Activated naive CD8-positive, alpha-beta T cell treated with anti-CD3 and anti-CD28 coated beads, Interleukin-2, amount 10 ng/mL, durations not matched to agents 7 days and 5 days (primary cell): ENCODE measurements around the gene FCRL2. TPM values are rescaled to one million over a fixed set of nuclear protein-coding genes. Genes with fewer than 3 reads are reported as not detected.
"Not testable (repeated sequence)": the region's sequence is repeated elsewhere in the genome, so short reads cannot be mapped to it uniquely, and the experiment has no call there.

ENCODE experiments used
- ATAC-seq: fragments of 150-1000 bp; cut with Tn5 transposase; one replicate; pipeline ENCODE4 v1.10.0; 2021; ENCODE audit warnings: low read depth, moderate library complexity
- POLR2A ChIA-PET: fragments of 350-600 bp; sonication (Branson Sonifier 250); formaldehyde crosslinking; loops from one replicate; lab custom pipeline; 2021; ENCODE audit warnings: antibody characterized with exemption; lab: Charles Lee
- DNase-seq: peaks from one replicate; pipeline ENCODE4 v3.0.0; 2021
- H3K27ac Mint-ChIP-seq: one replicate; pipeline ENCODE4 v1.8.0; 2022; ENCODE audit warnings: mild to moderate bottlenecking, mixed read lengths
- H3K27me3 Mint-ChIP-seq: one replicate; pipeline ENCODE4 v1.8.0; 2022; ENCODE audit warnings: mild to moderate bottlenecking, moderate library complexity, mixed read lengths
- H3K36me3 Mint-ChIP-seq: one replicate; pipeline ENCODE4 v1.8.0; 2021; ENCODE audit warnings: mild to moderate bottlenecking, mixed read lengths
- H3K4me1 Mint-ChIP-seq: one replicate; pipeline ENCODE4 v1.8.0; 2021; ENCODE audit warnings: mixed read lengths
- H3K4me3 Mint-ChIP-seq: one replicate; pipeline ENCODE4 v1.8.0; 2022; ENCODE audit warnings: mild to moderate bottlenecking, moderate library complexity, mixed read lengths
- H3K9me3 Mint-ChIP-seq: one replicate; pipeline ENCODE4 v1.8.0; 2021; ENCODE audit warnings: mixed read lengths
- total RNA-seq, 2 experiments: library from RNA; stranded (reverse); gene quantifications; one replicate each; pipeline ENCODE4 v1.2.3, GENCODE V29; 2021

The FCRL2 gene
- total RNA-seq, 2 experiments from 2014 or later = not detected

DNA sequence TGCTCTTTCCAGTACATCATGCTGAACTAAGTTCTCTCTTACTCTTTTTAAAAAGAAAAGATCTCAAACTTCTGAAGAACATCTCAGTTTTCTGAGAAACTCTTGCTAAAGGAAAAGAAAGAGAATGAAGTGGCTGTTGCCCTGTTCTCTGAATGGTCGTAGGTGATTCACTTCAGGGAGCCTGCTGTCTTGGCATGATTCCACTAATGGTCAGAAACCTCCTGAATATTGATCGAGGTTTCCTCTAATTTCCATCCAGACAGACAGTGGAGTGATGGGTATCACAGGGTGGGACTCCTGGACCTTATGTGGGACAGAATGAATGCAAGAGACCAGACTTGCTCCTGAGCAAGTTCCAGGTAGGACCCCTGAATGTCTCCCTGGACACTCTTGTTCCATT lies 2.5 kb downstream of the FCRL2 start:
- Mint-ChIP-seq H3K36me3 (no peaks in the 10 kb centered on the region), H3K9me3 (no peaks in the 10 kb centered on the region), H3K27ac (no peak overlapping the region), H3K27me3 (peaks cover 6% of the 10 kb centered on the region), H3K4me3 (no peak overlapping the region), H3K4me1 (peaks cover 3% of the 10 kb centered on the region)
- POLR2A ChIA-PET = no interaction called here
- DNase-seq (no peak), ATAC-seq (no peak)

GRCh38 chr1:157773493-157774350 lies 3.2 kb downstream of the FCRL2 start:
- no peak for DNase-seq
- POLR2A ChIA-PET = no interaction called here
- Mint-ChIP-seq H3K9me3 (no peaks in the 10 kb centered on the region), H3K36me3 (no peaks in the 10 kb centered on the region), H3K4me3 (no peak overlapping the region), H3K4me1 (peaks cover 3% of the 10 kb centered on the region), H3K27me3 (peaks cover 6% of the 10 kb centered on the region), H3K27ac (no peak overlapping the region)
- ATAC-seq = no peak

DNA sequence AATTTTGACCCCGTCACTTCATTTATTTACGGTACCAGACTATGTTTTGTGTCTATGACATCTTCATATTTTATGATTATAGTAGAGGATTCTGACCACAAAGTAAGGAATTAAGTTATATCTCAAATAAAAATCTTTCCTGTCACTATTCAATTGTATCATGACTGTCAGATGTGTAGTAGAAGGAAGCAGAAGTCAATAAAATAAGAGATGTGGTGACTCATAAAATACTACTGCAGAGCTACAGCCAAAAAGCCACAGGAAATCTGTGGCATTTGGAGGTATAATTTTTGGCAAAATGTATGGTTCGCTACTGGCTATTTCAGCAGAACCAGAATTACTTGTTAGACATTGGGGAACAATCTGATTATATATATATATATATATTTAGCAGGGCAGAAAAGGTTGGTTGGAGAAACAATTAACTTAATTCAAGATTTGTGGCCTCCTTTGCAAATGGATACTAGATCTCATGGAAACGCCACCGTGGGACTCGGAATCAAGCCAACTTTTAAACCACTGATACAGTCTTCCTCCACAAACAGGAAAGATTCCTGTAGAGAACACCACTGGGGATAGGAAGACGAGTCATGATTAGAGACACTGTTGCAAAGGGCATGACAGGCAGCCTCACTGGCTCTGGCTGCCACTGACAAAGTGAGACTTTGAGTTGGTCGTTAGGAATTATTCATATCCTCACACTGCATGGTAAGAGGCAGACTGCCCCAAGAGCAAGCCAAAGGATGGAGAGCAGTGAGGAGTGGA lies 5.1 kb downstream of the FCRL2 start:
- Mint-ChIP-seq H3K4me3 (no peak overlapping the region), H3K4me1 (peaks cover 3% of the 10 kb centered on the region), H3K27me3 (peaks cover 6% of the 10 kb centered on the region), H3K36me3 (no peaks in the 10 kb centered on the region), H3K27ac (no peak overlapping the region), H3K9me3 (no peaks in the 10 kb centered on the region)
- DNase-seq (no peak), ATAC-seq (no peak)
- POLR2A ChIA-PET = no interaction called here

- POLR2A ChIA-PET = no interaction called here
- no peak for ATAC-seq
- Mint-ChIP-seq H3K27ac (no peak overlapping the region), H3K4me3 (no peak overlapping the region), H3K27me3 (peaks cover 3% of the 10 kb centered on the region), H3K9me3 (no peaks in the 10 kb centered on the region), H3K36me3 (no peaks in the 10 kb centered on the region), H3K4me1 (peaks cover 3% of the 10 kb centered on the region)
- no peak for DNase-seq
Measured at GRCh38 chr1:157770442-157771043, 6.4 kb downstream of the FCRL2 start.

GRCh38 chr1:157766792-157767191 lies 10.1 kb downstream of the FCRL2 start:
- Mint-ChIP-seq H3K36me3 (no peaks in the 10 kb centered on the region), H3K4me1 (peaks cover 3% of the 10 kb centered on the region), H3K27me3 (peaks cover 6% of the 10 kb centered on the region), H3K9me3 (no peaks in the 10 kb centered on the region), H3K27ac (no peak overlapping the region), H3K4me3 (no peak overlapping the region)
- DNase-seq = no peak
- POLR2A ChIA-PET = no interaction called here
- ATAC-seq = no peak

GRCh38 chr1:157758018-157758417 lies 18.9 kb downstream of the FCRL2 start:
- Mint-ChIP-seq H3K27ac (no peak overlapping the region), H3K4me1 (no peaks in the 10 kb centered on the region), H3K36me3 (no peaks in the 10 kb centered on the region), H3K27me3 (peaks cover 2% of the 10 kb centered on the region), H3K4me3 (no peak overlapping the region), H3K9me3 (peaks cover 5% of the 10 kb centered on the region)
- DNase-seq (no peak), ATAC-seq (no peak)
- POLR2A ChIA-PET = no interaction called here

GRCh38 chr1:157753611-157754010 lies 23.3 kb downstream of the FCRL2 start:
- H3K27me3 Mint-ChIP-seq = peaks cover 5% of the 10 kb centered on the region
- ATAC-seq (no peak), DNase-seq (no peak)
- H3K4me3 Mint-ChIP-seq = no peak overlapping the region
- no peak overlapping the region for H3K27ac Mint-ChIP-seq
- H3K4me1 Mint-ChIP-seq = no peaks in the 10 kb centered on the region
- H3K36me3 Mint-ChIP-seq = no peaks in the 10 kb centered on the region
- POLR2A ChIA-PET = no interaction called here
- peaks cover 4% of the 10 kb centered on the region for H3K9me3 Mint-ChIP-seq

GRCh38 chr1:157751283-157751682 lies 25.6 kb downstream of the FCRL2 start:
- peaks cover 5% of the 10 kb centered on the region for H3K27me3 Mint-ChIP-seq
- POLR2A ChIA-PET = no interaction called here
- no peaks in the 10 kb centered on the region for H3K36me3 Mint-ChIP-seq
- ATAC-seq (no peak), DNase-seq (no peak)
- no peak overlapping the region for H3K27ac Mint-ChIP-seq
- H3K4me3 Mint-ChIP-seq = no peak overlapping the region
- no peaks in the 10 kb centered on the region for H3K4me1 Mint-ChIP-seq
- peaks cover 1% of the 10 kb centered on the region for H3K9me3 Mint-ChIP-seq

DNA sequence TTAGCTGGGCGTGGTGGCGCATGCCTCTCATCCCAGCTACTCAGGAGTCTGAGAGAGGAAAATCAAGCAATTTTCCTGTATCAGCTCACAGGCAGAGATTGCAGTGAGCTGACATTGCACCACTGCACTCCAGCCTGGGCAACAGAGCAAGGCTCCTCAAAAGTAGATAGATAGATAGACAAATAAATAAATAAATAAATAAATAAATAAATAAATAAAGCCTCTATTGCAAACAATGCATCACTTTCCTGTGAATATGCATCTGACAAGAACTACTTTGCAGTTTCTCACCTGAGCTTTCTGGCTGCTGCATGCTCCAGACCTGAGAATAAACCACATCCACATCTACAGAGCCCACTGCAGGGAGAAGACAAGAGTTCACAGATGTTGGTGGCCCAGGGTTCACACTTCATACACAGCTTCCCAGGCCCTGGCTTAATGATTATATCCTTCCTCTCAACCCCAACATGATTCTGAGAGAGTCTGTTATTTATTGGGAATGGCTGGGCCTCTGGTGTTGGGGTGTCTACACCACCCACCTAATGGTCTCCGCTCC lies 28.6 kb downstream of the FCRL2 start:
- H3K36me3 Mint-ChIP-seq = no peaks in the 10 kb centered on the region
- DNase-seq (no peak), ATAC-seq (no peak)
- H3K4me1 Mint-ChIP-seq = no peaks in the 10 kb centered on the region
- H3K9me3 Mint-ChIP-seq = no peaks in the 10 kb centered on the region
- POLR2A ChIA-PET = no interaction called here
- H3K4me3 Mint-ChIP-seq = no peak overlapping the region
- no peak overlapping the region for H3K27ac Mint-ChIP-seq
- peaks cover 3% of the 10 kb centered on the region for H3K27me3 Mint-ChIP-seq

- ATAC-seq = no peak
- Mint-ChIP-seq H3K4me1 (no peaks in the 10 kb centered on the region), H3K27me3 (no peaks in the 10 kb centered on the region), H3K36me3 (no peaks in the 10 kb centered on the region), H3K9me3 (no peaks in the 10 kb centered on the region), H3K4me3 (no peak overlapping the region), H3K27ac (no peak overlapping the region)
- POLR2A ChIA-PET = no interaction called here
- no peak for DNase-seq
Measured at GRCh38 chr1:157739229-157739901, 37.6 kb downstream of the FCRL2 start.

- ATAC-seq, H3K4me1 Mint-ChIP-seq, POLR2A ChIA-PET: not testable (repeated sequence)
Measured at GRCh38 chr1:157735991-157736390, 40.9 kb downstream of the FCRL2 start.

GRCh38 chr1:157734321-157734720 lies 42.6 kb downstream of the FCRL2 start:
- Mint-ChIP-seq H3K27me3 (no peaks in the 10 kb centered on the region), H3K27ac (no peak overlapping the region), H3K4me1 (no peaks in the 10 kb centered on the region), H3K4me3 (no peak overlapping the region), H3K36me3 (no peaks in the 10 kb centered on the region), H3K9me3 (no peaks in the 10 kb centered on the region)
- DNase-seq (no peak), ATAC-seq (no peak)
- POLR2A ChIA-PET = no interaction called here

More at GRCh38 chr1:157735991-157736390, 40.9 kb downstream of the FCRL2 start:
- H3K4me3 Mint-ChIP-seq, H3K36me3 Mint-ChIP-seq, H3K27ac Mint-ChIP-seq, H3K9me3 Mint-ChIP-seq, DNase-seq, H3K27me3 Mint-ChIP-seq: not testable (repeated sequence)

- no peak overlapping the region for H3K4me3 Mint-ChIP-seq
- no peaks in the 10 kb centered on the region for H3K36me3 Mint-ChIP-seq
- H3K9me3 Mint-ChIP-seq = no peaks in the 10 kb centered on the region
- H3K4me1 Mint-ChIP-seq = no peaks in the 10 kb centered on the region
- H3K27me3 Mint-ChIP-seq = no peaks in the 10 kb centered on the region
- POLR2A ChIA-PET = no interaction called here
- ATAC-seq = no peak
- H3K27ac Mint-ChIP-seq = no peak overlapping the region
- DNase-seq = no peak
Measured at GRCh38 chr1:157732755-157733154, 44.2 kb downstream of the FCRL2 start.
